GM19468 (cell line): Measurements from ENCODE around the gene LRRC61.
A peak's percentile ranks its signal among the peaks of the same experiment; 100 is the strongest.

Experiments
- ATAC-seq: cut with Tn5 transposase; IDR thresholded peaks from one replicate; pipeline ENCODE4 v1.9.1; 2021; ENCODE audit warnings: mild to moderate bottlenecking, moderate library complexity, moderate number of reproducible peaks; ENCODE audit not compliant: unreplicated experiment; ENCODE audit errors: extremely low read depth

The LRRC61 gene

DNA sequence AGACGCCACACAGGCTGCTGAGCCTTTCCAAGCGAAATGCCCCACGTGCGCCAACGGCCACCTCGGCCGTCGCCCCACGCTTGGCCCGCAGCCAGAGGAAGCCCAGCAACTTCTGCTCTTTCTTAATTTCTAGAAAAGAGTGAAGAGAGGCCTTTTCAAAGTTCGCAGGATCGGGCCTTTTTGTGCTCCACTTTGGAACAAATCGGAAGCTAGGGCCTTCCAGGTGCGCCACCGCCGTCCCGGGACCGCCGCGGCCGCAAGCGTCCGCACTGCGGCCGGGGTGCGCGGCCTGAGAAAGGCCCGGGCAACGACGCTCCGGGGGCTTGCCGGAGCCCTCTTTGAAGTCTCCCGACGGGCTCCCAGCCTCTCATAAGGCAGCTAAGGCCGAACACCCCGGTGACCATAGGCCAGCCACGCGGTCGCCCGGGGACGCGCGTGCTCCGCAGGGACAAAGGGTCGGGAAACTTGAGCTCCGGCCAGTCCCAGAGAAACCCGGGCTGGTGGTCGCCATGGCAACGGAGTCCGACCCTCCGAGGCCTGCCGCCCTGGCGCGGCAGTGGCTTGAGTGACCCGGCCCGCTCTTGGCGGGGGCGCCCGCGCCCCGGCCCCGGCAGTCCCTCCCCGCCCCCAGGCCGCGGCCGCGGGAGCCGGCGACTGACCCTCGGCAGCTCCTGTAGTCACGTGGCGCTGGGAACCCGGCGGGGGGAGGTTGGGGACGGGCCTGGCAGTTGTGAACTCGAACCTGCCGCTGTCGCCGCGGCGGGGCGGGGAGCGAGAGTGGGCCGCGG lies 45.1 kb downstream of the LRRC61 start, which contains the start of gene REPIN1:
REPIN1 (plus strand) TSS at position 727 of the 788 bp plus-strand sequence. CDS start 890 bp downstream, outside the sequence.
- ATAC-seq, result peak; percentile 16

DNA sequence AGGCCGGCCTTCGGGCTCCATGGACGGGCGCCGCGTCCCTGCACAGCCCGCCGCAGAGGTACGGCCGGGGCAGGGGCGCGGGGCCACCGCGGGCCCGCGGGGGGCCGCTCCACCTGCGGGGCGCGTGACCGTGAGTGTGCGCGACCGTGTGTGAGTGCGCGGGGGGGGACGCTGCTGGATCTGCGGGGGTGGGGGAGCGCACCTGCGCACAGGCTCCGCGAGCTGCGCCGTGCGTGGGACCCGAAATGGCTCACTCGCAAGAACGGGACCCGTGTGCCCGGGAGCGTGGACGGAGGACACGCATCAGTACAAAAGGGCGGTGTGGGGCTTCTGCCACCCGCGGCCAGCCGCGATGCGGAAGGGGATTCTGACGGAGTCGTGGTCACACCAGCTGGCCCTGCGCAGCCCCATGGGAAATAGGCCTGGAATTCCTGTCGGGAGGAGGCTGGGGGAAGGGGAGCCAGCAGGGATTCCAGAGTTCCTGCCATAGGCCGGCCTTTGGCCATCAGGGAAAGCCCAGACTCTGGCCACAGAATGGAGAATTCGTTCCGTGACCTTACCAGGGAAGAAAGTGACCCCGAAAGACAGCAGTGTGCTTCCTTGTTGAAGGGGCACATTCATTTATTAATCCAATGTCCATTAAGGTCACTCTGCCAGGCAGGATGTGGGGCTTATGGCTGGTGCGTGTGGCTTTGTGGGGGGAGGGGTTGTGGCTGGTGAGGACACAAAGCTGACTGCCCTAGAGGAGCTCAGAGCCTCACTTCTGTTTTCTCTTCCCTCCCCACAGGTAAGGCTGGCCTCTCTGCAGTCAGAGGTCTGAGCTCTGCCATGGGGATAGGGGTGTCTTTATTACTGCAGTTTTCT lies 46.0 kb downstream of the LRRC61 start:
- ATAC-seq, result no peak

DNA sequence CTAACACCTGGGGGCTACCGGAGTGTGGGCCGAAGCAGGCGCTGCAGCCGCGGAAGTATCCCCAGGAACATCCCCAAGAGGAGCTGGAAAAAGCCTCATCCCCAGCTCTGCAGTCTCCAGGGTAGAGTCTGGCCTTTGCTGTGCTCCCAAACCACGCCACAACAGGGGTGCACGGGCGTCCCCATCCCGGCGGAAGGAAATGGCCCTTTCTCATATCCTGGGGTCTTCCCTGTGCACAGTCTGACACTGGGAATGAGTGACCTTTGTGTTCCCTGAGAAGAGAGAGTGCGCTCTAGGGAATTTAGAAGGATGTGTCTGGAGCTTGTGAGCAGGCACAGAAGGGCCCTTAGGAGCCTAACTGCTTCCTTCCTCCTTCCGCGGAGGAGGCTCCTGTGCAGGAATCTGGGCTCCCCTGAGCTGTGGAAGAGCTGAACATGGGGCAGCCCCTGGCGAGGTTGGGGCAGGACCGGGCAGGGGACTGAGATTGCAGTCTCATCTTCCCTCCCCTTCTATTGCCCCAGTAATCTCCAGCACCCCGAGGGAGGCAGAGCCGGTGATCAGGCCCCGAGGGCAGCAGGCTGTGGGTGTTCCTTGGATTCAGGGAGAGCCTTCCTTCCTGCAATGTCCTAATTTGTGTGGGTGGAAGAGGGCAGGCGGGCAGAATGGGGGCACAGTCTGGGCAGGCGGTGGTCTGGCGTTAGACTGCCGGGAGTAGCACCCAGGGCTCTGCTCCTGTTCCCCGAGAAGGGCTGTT lies 46.8 kb downstream of the LRRC61 start:
- no peak for ATAC-seq

DNA sequence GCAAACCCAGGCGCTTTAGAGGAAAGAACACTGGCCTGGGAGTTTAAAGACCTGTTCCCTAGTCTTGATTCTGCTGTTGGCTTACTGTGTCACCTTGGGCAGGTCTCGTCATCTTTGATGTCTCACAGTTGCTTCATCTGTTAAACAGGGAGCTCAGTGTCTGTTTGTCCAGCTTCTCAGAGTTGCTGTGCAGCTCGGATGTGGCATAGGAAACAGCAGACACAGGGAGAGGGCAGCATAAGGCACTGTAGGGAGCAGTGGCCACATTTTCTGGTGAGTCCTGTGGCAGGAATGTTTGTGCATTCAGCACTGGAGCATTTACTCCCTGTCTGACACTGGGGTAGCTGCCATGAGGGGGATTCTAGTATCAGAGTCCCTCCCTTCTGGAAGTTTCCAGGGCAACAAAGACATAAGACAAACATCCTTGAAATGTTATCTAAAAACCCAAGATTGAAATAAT lies 47.5 kb downstream of the LRRC61 start:
- ATAC-seq, result no peak

DNA sequence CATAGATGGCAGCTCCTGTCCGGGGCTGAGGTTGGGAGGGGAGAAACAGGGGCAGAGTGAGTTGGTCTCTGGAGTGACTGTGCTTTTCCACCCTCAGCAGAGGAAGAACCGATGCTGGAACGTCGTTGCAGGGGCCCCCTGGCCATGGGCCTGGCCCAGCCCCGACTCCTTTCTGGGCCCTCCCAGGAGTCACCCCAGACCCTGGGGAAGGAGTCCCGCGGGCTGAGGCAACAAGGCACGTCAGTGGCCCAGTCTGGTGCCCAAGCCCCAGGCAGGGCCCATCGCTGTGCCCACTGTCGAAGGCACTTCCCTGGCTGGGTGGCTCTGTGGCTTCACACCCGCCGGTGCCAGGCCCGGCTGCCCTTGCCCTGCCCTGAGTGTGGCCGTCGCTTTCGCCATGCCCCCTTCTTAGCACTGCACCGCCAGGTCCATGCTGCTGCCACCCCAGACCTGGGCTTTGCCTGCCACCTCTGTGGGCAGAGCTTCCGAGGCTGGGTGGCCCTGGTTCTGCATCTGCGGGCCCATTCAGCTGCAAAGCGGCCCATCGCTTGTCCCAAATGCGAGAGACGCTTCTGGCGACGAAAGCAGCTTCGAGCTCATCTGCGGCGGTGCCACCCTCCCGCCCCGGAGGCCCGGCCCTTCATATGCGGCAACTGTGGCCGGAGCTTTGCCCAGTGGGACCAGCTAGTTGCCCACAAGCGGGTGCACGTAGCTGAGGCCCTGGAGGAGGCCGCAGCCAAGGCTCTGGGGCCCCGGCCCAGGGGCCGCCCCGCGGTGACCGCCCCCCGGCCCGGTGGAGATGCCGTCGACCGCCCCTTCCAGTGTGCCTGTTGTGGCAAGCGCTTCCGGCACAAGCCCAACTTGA lies 48.2 kb downstream of the LRRC61 start:
- no peak for ATAC-seq

DNA sequence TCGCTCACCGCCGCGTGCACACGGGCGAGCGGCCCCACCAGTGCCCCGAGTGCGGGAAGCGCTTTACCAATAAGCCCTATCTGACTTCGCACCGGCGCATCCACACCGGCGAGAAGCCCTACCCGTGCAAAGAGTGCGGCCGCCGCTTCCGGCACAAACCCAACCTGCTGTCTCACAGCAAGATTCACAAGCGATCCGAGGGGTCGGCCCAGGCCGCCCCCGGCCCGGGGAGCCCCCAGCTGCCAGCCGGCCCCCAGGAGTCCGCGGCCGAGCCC lies 48.8 kb downstream of the LRRC61 start:
- no peak for ATAC-seq

DNA sequence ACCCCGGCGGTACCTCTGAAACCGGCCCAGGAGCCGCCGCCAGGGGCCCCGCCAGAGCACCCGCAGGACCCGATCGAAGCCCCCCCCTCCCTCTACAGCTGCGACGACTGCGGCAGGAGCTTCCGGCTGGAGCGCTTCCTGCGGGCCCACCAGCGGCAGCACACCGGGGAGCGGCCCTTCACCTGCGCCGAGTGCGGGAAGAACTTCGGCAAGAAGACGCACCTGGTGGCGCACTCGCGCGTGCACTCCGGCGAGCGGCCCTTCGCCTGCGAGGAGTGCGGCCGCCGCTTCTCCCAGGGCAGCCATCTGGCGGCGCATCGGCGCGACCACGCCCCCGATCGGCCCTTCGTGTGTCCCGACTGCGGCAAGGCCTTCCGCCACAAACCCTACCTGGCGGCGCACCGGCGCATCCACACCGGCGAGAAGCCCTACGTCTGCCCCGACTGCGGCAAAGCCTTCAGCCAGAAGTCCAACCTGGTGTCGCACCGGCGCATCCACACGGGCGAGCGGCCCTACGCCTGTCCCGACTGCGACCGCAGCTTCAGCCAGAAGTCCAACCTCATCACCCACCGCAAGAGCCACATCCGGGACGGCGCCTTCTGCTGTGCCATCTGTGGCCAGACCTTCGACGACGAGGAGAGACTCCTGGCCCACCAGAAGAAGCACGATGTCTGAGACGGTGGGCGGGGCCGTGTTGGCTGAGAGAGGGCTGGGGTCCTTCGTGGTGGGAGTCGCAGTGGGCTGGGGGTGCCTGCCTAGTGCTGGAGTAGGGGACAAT lies 49.3 kb downstream of the LRRC61 start:
- no peak for ATAC-seq

DNA sequence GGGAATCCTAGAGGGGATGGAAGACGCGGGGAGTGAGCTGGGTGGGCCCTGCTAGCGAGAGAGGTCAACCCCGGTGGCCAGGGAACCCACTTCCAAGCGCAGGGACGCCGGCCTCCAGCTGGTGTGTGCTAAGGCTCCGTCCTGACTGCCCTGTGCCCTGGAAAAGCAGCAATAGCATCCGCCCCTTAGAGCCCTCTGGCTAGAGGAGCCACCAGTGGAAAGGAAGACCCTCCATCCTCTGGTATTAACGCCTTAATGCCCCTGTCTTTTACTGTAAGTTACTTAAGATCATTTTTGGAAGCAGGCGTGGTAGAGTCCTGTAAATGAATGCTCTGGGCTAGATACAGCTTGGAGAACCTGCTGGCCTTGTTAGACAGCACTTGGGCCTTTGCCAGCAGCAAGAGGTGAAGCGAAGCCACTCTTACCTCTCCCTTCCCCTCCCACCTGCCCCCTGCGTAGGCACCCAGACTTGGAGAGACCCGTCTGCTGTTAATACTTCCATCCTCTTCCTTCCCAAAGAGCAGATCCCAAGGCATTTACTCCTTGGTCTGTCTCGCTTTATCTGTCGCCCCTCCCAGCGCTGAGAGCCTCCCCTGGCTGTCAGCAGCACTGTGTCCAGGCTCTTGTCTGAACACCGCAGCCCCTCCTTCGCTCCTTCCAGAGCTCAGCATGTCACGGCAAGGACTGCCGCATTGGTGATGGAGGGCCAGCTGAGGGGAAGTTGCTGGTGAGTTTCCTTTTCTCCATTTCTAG lies 50.1 kb downstream of the LRRC61 start:
- ATAC-seq, result no peak

DNA sequence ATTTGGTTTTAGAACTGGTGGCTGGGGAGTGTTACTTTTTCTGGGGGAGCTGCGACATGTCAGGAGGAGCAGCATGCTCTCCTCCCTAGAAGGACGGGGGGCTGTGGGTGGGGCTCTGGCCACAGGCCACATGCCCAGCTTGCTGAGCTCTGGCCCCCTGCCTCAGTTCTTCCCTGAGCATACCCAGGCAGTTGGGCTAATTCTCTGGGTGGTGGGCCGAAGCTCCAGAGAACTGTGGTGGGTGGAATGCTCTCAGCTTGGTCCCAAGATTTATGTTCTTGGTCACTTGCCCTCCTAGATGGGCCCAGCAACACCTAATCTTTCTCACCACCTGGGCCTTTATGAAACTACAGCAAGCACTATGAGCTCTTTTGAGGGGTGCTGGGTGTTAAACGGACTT lies 50.9 kb downstream of the LRRC61 start:
- ATAC-seq, result no peak

DNA sequence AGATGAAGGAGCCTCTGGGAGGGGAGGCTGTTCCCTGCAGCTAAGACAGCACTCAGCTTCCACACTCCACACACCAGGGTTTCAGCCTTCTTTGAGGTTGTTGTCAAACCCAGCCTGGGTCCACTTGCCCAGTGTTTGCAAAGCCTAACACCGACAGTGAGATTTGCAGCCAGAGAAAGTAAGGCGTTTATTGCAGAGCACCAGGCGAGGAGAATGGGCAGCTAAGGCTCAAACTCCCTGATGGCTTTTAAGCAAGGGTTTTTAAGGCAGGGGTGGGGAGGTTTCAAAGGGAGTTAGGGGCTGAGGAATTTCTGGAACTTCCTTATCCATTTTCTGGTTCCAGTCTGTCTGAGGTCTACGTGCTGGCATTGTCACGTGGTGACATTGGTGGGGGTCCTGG lies 51.3 kb downstream of the LRRC61 start:
- ATAC-seq, result no peak

DNA sequence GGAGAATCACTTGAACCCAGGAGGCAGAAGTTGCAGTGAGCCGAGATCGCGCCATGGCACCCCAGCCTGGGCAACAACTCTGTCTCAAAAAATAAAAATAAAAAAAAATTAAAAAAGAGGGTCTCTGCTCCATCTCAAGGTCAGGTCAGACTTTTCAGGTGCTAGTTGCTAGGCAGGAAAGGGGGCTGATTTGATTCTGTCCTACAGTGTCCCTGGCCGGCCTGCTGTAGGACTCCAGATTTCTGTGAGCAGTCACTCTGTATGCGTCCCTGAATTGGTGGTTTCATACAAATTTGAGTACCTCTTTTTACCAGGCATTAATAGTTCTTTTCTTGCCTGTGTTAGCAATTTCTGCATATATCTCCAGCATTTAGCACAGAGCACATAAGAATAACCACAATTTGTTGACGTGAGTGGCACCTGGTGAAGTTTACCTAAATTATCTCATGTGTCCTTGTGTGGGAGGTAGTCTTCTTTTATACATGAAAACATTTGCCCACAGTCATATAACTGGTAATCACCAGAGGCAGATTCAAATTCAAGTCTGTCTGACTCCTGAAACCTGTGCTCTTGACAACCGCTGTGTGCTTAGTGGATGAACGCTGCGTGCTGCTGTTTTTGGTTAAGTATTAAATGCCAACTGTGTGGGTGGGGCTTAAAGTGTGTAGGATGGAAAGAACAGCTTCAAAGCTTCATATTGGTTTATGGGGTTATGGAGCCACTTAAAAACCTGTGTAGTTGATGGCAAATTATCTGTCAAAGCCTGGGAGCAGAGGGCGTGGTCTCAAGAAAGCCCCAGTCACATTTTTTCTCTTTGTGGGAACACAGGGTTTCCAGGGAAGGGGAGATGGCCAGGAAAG lies 52.7 kb downstream of the LRRC61 start:
- ATAC-seq, result no peak

DNA sequence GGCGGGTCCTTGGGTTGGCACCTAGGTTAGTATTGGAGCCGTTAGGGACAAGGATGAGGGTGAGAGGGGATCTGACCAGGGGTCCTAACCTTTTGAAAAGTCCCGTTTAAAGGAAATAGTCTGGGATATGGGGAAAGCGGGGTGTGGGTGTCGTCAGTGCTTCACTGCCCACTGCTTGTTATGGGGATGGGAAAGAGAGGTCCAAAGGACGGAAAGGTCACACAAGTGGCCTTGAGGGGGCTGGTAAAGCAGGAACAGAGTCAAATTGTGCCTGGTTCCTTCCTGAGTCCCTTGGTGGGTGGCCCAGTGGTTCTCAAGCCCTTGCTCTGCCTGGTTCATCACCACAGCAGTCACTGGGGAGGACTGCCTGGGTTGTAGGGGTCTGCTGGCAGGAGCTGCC lies 53.4 kb downstream of the LRRC61 start:
- no peak for ATAC-seq

DNA sequence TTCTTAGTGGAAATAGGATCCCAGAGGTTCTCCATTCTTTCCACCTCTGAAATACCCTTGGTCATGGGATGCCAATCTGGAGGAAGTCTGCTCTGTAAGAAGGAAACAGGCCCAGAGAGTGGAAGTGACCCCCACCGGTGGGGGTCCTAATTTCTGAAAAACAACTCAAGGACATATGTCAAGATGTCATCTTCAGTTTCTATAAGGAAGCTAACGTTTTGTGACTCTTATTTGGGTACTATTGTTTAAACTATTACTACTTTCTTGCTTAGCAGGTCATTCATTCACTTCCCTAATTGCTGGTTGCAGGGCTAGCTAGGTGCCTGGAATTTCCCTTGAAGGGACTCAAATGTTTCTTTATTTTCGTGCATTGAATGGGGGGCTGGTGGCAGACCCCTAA lies 54.0 kb downstream of the LRRC61 start:
- ATAC-seq, result no peak

DNA sequence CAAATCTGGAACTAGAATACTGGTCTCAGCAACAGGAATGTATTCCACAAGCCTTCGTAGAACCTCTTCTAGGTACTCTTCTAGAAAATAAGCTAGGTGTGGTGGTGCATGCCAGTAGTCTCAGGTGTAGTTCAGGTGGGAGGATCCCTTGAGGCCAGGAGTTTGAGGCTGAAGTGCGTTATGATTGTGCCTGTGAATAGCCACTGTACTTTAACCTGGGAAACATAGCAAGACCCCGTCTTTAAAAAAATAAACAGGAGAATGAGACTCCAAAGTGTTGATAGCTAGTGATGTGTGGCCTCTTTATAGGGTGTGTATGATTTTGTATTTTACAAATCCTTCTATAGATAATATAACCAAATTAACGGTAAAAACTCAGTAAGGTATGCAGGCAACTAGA lies 54.5 kb downstream of the LRRC61 start:
- no peak for ATAC-seq

DNA sequence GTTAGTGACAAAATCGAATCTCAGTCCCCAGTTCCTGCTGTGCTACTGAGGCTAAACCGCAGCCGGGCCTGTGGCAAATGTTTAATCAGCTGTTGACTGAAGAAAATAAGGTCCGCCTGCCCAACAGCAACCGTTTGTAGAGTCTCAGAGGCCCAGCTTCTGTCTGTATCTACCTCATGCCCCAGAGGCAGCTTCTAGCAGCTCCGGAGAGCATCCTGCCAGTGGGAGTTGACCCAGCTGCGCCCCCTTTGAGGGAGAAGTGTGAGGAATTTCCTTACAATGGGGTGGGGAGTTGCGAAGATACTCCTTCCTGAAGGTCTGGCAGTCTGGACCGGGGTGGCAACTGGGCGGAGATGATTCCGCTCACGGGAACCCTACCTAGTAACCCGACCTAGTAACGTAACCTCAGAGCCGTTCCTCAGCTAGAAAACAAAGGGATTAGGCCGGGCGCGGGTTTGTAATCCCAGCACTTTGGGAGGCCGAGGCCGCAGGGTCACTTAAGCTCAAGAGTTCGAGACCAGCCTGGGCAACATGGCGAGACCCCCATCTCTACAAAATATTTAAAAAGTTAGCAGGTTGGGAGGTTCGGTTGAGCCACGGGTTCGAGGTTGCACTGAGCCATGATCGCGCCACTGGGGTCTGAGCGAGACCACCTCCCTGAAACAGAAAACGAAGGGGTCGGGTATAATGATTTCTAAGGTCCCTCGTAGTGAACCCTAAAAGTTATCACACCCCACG lies 55.1 kb downstream of the LRRC61 start:
- ATAC-seq, result no peak

DNA sequence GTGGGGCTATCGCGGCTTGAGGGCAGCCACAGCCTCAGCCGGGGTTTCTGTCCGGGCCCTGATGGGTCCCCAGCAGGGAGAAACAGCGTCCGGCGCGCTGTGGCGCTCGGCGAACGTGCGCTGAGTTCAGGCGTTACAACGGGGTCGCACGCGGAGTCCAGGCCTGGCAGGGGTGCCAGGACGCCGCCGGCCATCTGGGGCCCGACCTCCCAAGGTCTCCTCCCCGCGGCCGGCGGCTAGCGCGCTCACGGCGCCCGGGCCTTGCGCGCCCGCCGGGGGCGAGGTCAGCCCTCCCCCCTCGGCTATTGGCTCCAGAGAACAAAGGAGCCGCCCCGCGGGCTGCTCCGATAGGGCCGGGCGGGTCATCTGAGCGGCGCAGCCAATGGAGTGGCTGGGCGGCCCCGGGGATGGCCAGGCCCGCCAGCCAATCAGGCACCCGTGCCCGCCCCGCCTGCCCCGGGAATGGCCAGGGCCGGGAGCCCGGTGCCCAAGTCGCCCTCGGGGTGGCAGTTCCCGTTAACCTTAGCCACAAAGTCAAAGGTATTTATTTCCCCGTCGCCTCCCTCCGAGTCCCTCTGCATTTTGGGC lies 55.8 kb downstream of the LRRC61 start, which contains the start of gene ZNF775:
ZNF775 (plus strand) TSS at position 478 of the 588 bp plus-strand sequence. CDS start 9,141 bp downstream, outside the sequence.
- peak; percentile 61 for ATAC-seq
